HG03439 (cell line): ENCODE data around the gene CSRP2.
A peak's percentile ranks its signal among the peaks of the same experiment; 100 is the strongest.

Experiments used
- ATAC-seq: cut with Tn5 transposase; IDR thresholded peaks from one replicate; pipeline ENCODE4 v1.9.1; 2021; ENCODE audit warnings: mild to moderate bottlenecking, moderate library complexity; ENCODE audit not compliant: unreplicated experiment

The CSRP2 gene

GRCh38 chr12:76895796-76896195, 17.0 kb upstream of the CSRP2 start:
- no peak for ATAC-seq

GRCh38 chr12:76891609-76892008, 12.8 kb upstream of the CSRP2 start:
- ATAC-seq = no peak

- ATAC-seq = no peak
Measured at GRCh38 chr12:76890151-76891143, 11.6 kb upstream of the CSRP2 start.

- no peak for ATAC-seq
Measured at GRCh38 chr12:76888775-76889174, 10.0 kb upstream of the CSRP2 start.

GRCh38 chr12:76883811-76884210, 5.0 kb upstream of the CSRP2 start:
- no peak for ATAC-seq

GRCh38 chr12:76883151-76883550, 4.3 kb upstream of the CSRP2 start:
- no peak for ATAC-seq

- no peak for ATAC-seq
Measured at GRCh38 chr12:76882367-76882766, 3.5 kb upstream of the CSRP2 start.

GRCh38 chr12:76881142-76881541, 2.3 kb upstream of the CSRP2 start:
- ATAC-seq = no peak

GRCh38 chr12:76880519-76881023, 1.8 kb upstream of the CSRP2 start:
- ATAC-seq = no peak

- ATAC-seq = no peak
Measured at GRCh38 chr12:76879710-76880518, 1.1 kb upstream of the CSRP2 start.

GRCh38 chr12:76878099-76878898, 520 bp downstream of the CSRP2 start:
- ATAC-seq = peak; percentile 44

GRCh38 chr12:76876696-76877229, 2.1 kb downstream of the CSRP2 start:
- no peak for ATAC-seq

GRCh38 chr12:76874491-76875190, 4.2 kb downstream of the CSRP2 start:
- no peak for ATAC-seq

- ATAC-seq = no peak
Measured at GRCh38 chr12:76874027-76874426, 4.8 kb downstream of the CSRP2 start.

GRCh38 chr12:76872415-76872814, 6.4 kb downstream of the CSRP2 start:
- ATAC-seq = no peak

GRCh38 chr12:76871742-76872141, 7.1 kb downstream of the CSRP2 start:
- no peak for ATAC-seq

- no peak for ATAC-seq
Measured at GRCh38 chr12:76871082-76871481, 7.7 kb downstream of the CSRP2 start.

GRCh38 chr12:76866726-76867125, 12.1 kb downstream of the CSRP2 start:
- no peak for ATAC-seq

GRCh38 chr12:76866151-76866567, 12.7 kb downstream of the CSRP2 start:
- no peak for ATAC-seq
